NCI-H2227 (cell line): Measurements from ENCODE around the gene NUMBL.
"Not testable (repeated sequence)": the region's sequence is repeated elsewhere in the genome, so short reads cannot be mapped to it uniquely, and the experiment has no call there.

ENCODE experiments used
- DNase-seq: peaks from one replicate; lab custom pipeline; 2025; ENCODE audit not compliant: unreplicated experiment; lab: John Stamatoyannopoulos, UW

NUMBL gene

GRCh38 chr19:40690050-40690692, at the start of gene NUMBL:
Gene NUMBL (minus strand): TSS chr19:40690651. CDS start chr19:40690483, 168 bp downstream.
- no peak for DNase-seq

GRCh38 chr19:40739030-40739839, 48.8 kb upstream of the NUMBL start:
- no peak for DNase-seq

GRCh38 chr19:40737102-40737644, 46.7 kb upstream of the NUMBL start:
- DNase-seq: no peak

GRCh38 chr19:40736661-40737060, 46.2 kb upstream of the NUMBL start:
- no peak for DNase-seq

GRCh38 chr19:40735013-40735771, 44.7 kb upstream of the NUMBL start:
- DNase-seq: no peak

- DNase-seq: no peak
These were observed 42.7 kb upstream of the NUMBL start for GRCh38 chr19:40733149-40733548.

- DNase-seq: not testable (repeated sequence)
These were observed 41.9 kb upstream of the NUMBL start for GRCh38 chr19:40732304-40732703.

GRCh38 chr19:40730065-40730464, 39.6 kb upstream of the NUMBL start:
- DNase-seq: not testable (repeated sequence)

- DNase-seq: no peak
These were observed 35.8 kb upstream of the NUMBL start for GRCh38 chr19:40726279-40726678.

GRCh38 chr19:40724855-40725254, 34.4 kb upstream of the NUMBL start:
- no peak for DNase-seq

GRCh38 chr19:40724315-40724714, 33.9 kb upstream of the NUMBL start:
- DNase-seq: no peak

- no peak for DNase-seq
These were observed 33.3 kb upstream of the NUMBL start for GRCh38 chr19:40723661-40724254.

- DNase-seq: no peak
These were observed 31.6 kb upstream of the NUMBL start for GRCh38 chr19:40721936-40722661.

GRCh38 chr19:40721140-40721486, 30.7 kb upstream of the NUMBL start:
- DNase-seq: no peak

- DNase-seq: no peak
These were observed 29.0 kb upstream of the NUMBL start for GRCh38 chr19:40719414-40719894.

- no peak for DNase-seq
These were observed 28.4 kb upstream of the NUMBL start for GRCh38 chr19:40718774-40719391.

- no peak for DNase-seq
These were observed 27.7 kb upstream of the NUMBL start for GRCh38 chr19:40717880-40718773.

GRCh38 chr19:40717325-40717879, 27.0 kb upstream of the NUMBL start:
- DNase-seq: no peak
